HEK293 (cell line): ENCODE results near the gene IFNL2.

Source experiments
- CTCF ChIP-seq: fragments of 450-650 bp; formaldehyde crosslinking; IDR thresholded peaks from 2 replicates; pipeline ENCODE4 v1.5.1; 2016; ENCODE audit warnings: missing biosample characterization, missing genetic modification characterization
- KLF8 ChIP-seq: fragments of 450-650 bp; formaldehyde crosslinking; IDR thresholded peaks from 2 replicates; pipeline ENCODE4 v1.5.1; 2016; ENCODE audit warnings: missing biosample characterization, missing genetic modification characterization
- PRDM2 ChIP-seq: fragments of 450-650 bp; formaldehyde crosslinking; IDR thresholded peaks from 2 replicates; pipeline ENCODE4 v1.5.1; 2016; ENCODE audit warnings: missing biosample characterization, missing genetic modification characterization, borderline replicate concordance
- SETDB1 ChIP-seq: IDR thresholded peaks from one replicate; pipeline ENCODE4 v1.6.1; 2017; ENCODE audit warnings: mild to moderate bottlenecking, low read length, moderate library complexity, mixed read lengths; ENCODE audit not compliant: insufficient read length
- TRIM28 ChIP-seq: IDR thresholded peaks from 2 replicates; pipeline ENCODE4 v1.6.1; 2011; ENCODE audit warnings: low read length, control low read depth, borderline replicate concordance
- TSHZ1 ChIP-seq: fragments of 450-650 bp; formaldehyde crosslinking; IDR thresholded peaks from 2 replicates; pipeline ENCODE4 v1.5.1; 2016; ENCODE audit warnings: missing biosample characterization, missing genetic modification characterization, borderline replicate concordance
- WT1 ChIP-seq: fragments of 450-650 bp; formaldehyde crosslinking; IDR thresholded peaks from 2 replicates; pipeline ENCODE4 v1.5.1; 2016; ENCODE audit warnings: missing biosample characterization, missing genetic modification characterization
- ZNF114 ChIP-seq: fragments of 450-650 bp; formaldehyde crosslinking; IDR thresholded peaks from 2 replicates; pipeline ENCODE4 v1.5.0; 2017; ENCODE audit warnings: missing biosample characterization, missing genetic modification characterization
- ZNF366 ChIP-seq: fragments of 450-650 bp; formaldehyde crosslinking; conservative IDR thresholded peaks from 2 replicates; pipeline ENCODE4 v1.5.1; 2016; ENCODE audit warnings: missing biosample characterization, missing genetic modification characterization
- ZNF626 ChIP-seq: fragments of 450-650 bp; sonication (Bioruptor Pico); formaldehyde crosslinking; IDR thresholded peaks from 2 replicates; pipeline ENCODE4 v1.5.1; 2018; ENCODE audit warnings: missing biosample characterization, missing genetic modification characterization, inconsistent platforms
- ZNF701 ChIP-seq: fragments of 450-650 bp; formaldehyde crosslinking; IDR thresholded peaks from 2 replicates; pipeline ENCODE4 v1.5.1; 2016; ENCODE audit warnings: missing biosample characterization, missing genetic modification characterization
- ZNF830 ChIP-seq: fragments of 450-650 bp; IDR thresholded peaks from 2 replicates; pipeline ENCODE4 v1.5.0; 2018; ENCODE audit warnings: missing biosample characterization, missing genetic modification characterization, low read depth, mild to moderate bottlenecking, moderate library complexity

DNA sequence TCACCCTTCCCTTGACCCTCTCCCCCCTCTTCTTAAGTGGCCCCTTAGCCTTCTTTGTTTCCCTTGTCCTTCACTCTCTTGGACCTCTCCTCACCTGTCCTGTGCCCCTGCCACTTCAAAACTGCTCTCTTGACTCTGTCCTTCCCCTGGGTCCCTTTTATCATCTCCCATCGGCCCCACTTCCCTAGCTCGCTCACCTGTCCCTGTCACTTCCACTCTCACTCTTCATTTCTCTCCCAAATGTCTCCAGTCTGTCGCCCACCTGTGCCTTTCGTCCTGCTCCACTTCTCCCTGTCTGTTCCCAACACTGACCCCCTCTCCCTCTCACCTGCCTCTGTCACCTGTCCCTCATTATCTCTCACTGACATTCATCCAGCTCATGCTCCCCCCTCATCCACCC lies 28.7 kb downstream of the IFNL2 start:
- no peak for TF ChIP-seq WT1
- TF ChIP-seq TSHZ1 (tag by site-specific recombination) = no peak
- TF ChIP-seq SETDB1 = no peak
- TF ChIP-seq TRIM28 = no peak
- no peak for TF ChIP-seq PRDM2 (tag by site-specific recombination)
- no peak for TF ChIP-seq ZNF366 (tag by site-specific recombination)
- no peak for TF ChIP-seq ZNF626 (tag by site-specific recombination)
- TF ChIP-seq ZNF701 (tag by site-specific recombination) = no peak
- no peak for TF ChIP-seq CTCF (tag by site-specific recombination)
- TF ChIP-seq ZNF114 = no peak
- no peak for TF ChIP-seq ZNF830 (tag by site-specific recombination)
- no peak for TF ChIP-seq KLF8 (tag by site-specific recombination)
